CD4-positive, CD25-positive, alpha-beta regulatory T cell (primary cell): Measurements from ENCODE around the gene KLF16. TPM values are rescaled to one million over a fixed set of nuclear protein-coding genes. Genes with fewer than 3 reads are reported as not detected.

Experiments
- ATAC-seq, 2 donors: fragments of 150-1000 bp; cut with Tn5 transposase; one replicate each; pipeline ENCODE4 v1.10.0; 2021; ENCODE audit warnings: low read depth in 2 of 2, moderate number of reproducible peaks in 2 of 2, moderate library complexity in 1 of 2
- DNase-seq, 3 donors: peaks; one replicate each; pipeline versions ENCODE4 v3.0.0 to v3.0.0-alpha.2; 2012 to 2022; ENCODE audit warnings: mixed read lengths in 1 of 3
- H3K27ac ChIP-seq: one replicate; pipeline ENCODE4 v1.7.0; 2013; ENCODE audit warnings: mild to moderate bottlenecking, low read length; ENCODE audit not compliant: insufficient read depth, poor library complexity, severe bottlenecking
- H3K27me3 ChIP-seq: one replicate; pipeline ENCODE4 v1.7.0; 2013; ENCODE audit warnings: low read length; ENCODE audit not compliant: control insufficient read depth, insufficient read depth
- H3K36me3 ChIP-seq: one replicate; pipeline ENCODE4 v1.7.0; 2013; ENCODE audit warnings: mild to moderate bottlenecking, low read length, moderate library complexity; ENCODE audit not compliant: control insufficient read depth, insufficient read depth
- H3K4me1 ChIP-seq: 2 replicates; pipeline ENCODE4 v1.7.0; 2013; ENCODE audit warnings: mild to moderate bottlenecking, low read length; ENCODE audit not compliant: insufficient read depth, control insufficient read depth, poor library complexity, severe bottlenecking
- H3K4me3 ChIP-seq: one replicate; pipeline ENCODE4 v1.7.0; 2013; ENCODE audit warnings: low read depth, mild to moderate bottlenecking, low read length, moderate library complexity
- H3K9me3 ChIP-seq, 2 experiments: 1 replicate in 1 of 2; 2 replicates in 1 of 2; pipeline ENCODE4 v1.7.0; 2013; ENCODE audit warnings: low read length in 2 of 2, mild to moderate bottlenecking in 1 of 2, moderate library complexity in 1 of 2; ENCODE audit not compliant: control insufficient read depth in 2 of 2
- H3K27ac Mint-ChIP-seq, 3 donors: one replicate each; pipeline ENCODE4 v1.8.0; 2020 to 2022; ENCODE audit warnings: mild to moderate bottlenecking in 3 of 3, mixed read lengths in 3 of 3, moderate library complexity in 2 of 3
- H3K27me3 Mint-ChIP-seq: one replicate; pipeline ENCODE4 v1.8.0; 2022; ENCODE audit warnings: mild to moderate bottlenecking, mixed read lengths
- H3K36me3 Mint-ChIP-seq: one replicate; pipeline ENCODE4 v1.8.0; 2020; ENCODE audit warnings: mixed read lengths
- H3K4me1 Mint-ChIP-seq, 4 donors: one replicate each; pipeline ENCODE4 v1.8.0; 2020 to 2022; ENCODE audit warnings: mixed read lengths in 4 of 4, mild to moderate bottlenecking in 1 of 4
- H3K4me3 Mint-ChIP-seq, 4 donors: one replicate each; pipeline ENCODE4 v1.8.0; 2020 to 2022; ENCODE audit warnings: mild to moderate bottlenecking in 4 of 4, mixed read lengths in 4 of 4, moderate library complexity in 3 of 4
- H3K9me3 Mint-ChIP-seq, 7 donors: one replicate each; pipeline ENCODE4 v1.8.0; 2020 to 2022; ENCODE audit warnings: mixed read lengths in 7 of 7, mild to moderate bottlenecking in 3 of 7, moderate library complexity in 2 of 7
- polyA plus RNA-seq, 4 donors: library from polyadenylated mRNA; unstranded; fragments of 300-500 nt; fragmentation: Illumina TruSeq; gene quantifications; one replicate each; pipeline ENCODE4 v1.2.3, GENCODE V29; 2021
- total RNA-seq: library from RNA; stranded (reverse); gene quantifications from one replicate; pipeline ENCODE4 v1.2.3, GENCODE V29; 2022

The KLF16 gene
- total and polyA plus RNA-seq, 5 donors from 2014 or later = 0.28 to 40.6 (median 0.76) TPM

DNA sequence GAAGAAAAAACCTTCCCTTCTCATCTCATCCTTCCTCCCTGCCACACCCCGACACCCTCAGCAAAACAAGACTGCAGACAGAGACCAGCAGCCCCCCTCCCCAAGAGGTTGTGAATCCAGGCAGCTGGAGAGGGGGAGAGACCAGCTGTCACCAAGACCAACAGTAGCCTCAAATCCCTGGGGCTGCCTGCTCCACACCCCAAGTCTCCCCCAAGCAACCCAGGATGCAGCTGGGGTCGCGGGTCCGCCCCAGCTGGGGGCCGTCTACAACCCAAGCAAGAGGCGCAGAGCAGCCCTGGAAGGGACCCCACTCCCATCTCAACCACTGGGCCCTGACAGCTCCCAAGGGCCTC, 7.1 kb downstream of the KLF16 start:
- H3K27me3 Mint-ChIP-seq = no peaks in the 10 kb centered on the region
- H3K4me1 Mint-ChIP-seq = peaks cover 0 to 61% (median 19%) of the 10 kb centered on the region in 4 donors
- H3K36me3 ChIP-seq = no peaks in the 10 kb centered on the region
- H3K27ac ChIP-seq = peak overlapping the region; percentile 81
- DNase-seq (peak in 1 of 3 donors; percentile 45), ATAC-seq (no peak)
- no peaks in the 10 kb centered on the region for H3K27me3 ChIP-seq
- no peaks in the 10 kb centered on the region for H3K9me3 Mint-ChIP-seq
- peaks cover 98% of the 10 kb centered on the region for H3K4me1 ChIP-seq
- H3K4me3 ChIP-seq = peak overlapping the region; percentile 59
- peak overlapping the region; percentile 86 to 91 (median 90) for H3K4me3 Mint-ChIP-seq
- H3K9me3 ChIP-seq = no peaks in the 10 kb centered on the region
- peak overlapping the region; percentile 83 to 90 (median 86) for H3K27ac Mint-ChIP-seq
- peaks cover 3% of the 10 kb centered on the region for H3K36me3 Mint-ChIP-seq

- Histone ChIP-seq H3K36me3 (no peaks in the 10 kb centered on the region), H3K27ac (peak overlapping the region; percentile 81), H3K9me3 (no peaks in the 10 kb centered on the region), H3K4me1 (peaks cover 96% of the 10 kb centered on the region), H3K27me3 (no peaks in the 10 kb centered on the region), H3K4me3 (peak overlapping the region; percentile 59)
- Mint-ChIP-seq H3K36me3 (peaks cover 3% of the 10 kb centered on the region), H3K9me3 (no peaks in the 10 kb centered on the region), H3K27me3 (no peaks in the 10 kb centered on the region), H3K27ac (peak overlapping the region; percentile 83 to 90 (median 86)), H3K4me3 (peak overlapping the region; percentile 86 to 91 (median 90)), H3K4me1 (peaks cover 0 to 61% (median 18%) of the 10 kb centered on the region in 4 donors)
- ATAC-seq = peak in 1 of 2 donors; percentile 10
- DNase-seq = peak in 2 of 3 donors; percentile 34 to 75
Observed at GRCh38 chr19:1855828-1856255, 7.5 kb downstream of the KLF16 start.

DNA sequence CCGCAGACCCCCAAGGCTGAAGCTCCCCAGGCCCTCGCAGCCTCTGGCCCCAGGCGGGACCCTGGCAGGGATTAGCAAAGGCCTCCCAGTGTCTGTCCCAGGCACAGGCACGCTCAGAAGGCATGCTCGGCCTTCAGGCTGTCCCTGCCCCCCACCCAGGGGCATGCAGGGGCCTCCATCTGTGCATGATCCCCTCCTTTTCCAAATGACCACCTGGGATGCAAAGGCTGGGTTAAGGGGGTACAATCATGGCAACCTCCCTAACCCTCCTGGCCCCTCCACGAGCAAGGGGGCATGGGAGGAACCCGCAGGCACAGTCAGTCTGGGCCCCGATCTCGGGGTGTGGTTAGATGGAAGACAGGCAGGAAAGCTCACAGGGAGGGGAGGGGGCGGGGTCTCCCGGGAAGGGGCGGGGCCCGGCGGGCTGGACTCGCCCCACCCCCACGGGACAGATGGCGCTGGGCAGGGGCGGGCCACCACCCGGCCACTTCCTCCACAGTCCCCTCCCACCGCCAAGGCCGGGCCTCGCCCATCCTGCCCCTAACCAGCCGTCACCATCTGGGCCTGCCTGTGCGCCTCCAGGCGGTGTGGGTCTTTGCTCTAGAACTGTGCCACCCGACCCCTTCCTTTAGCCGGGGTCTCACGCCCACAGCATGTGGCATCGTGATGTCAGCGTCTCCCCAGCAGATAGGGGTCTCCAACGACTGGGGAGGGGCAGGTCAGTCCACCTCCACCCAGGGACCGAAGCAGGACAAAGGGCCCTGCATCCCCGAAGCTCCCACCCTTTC, 8.1 kb downstream of the KLF16 start:
- ATAC-seq = peak; percentile 77 to 79
- H3K27me3 Mint-ChIP-seq = no peaks in the 10 kb centered on the region
- Histone ChIP-seq H3K4me1 (peaks cover 90% of the 10 kb centered on the region), H3K9me3 (no peaks in the 10 kb centered on the region), H3K4me3 (peak overlapping the region; percentile 59), H3K27me3 (no peaks in the 10 kb centered on the region), H3K36me3 (no peaks in the 10 kb centered on the region), H3K27ac (peak overlapping the region; percentile 81)
- DNase-seq = peak; percentile 77 to 96 (median 79)
- peak overlapping the region; percentile 86 to 91 (median 90) for H3K4me3 Mint-ChIP-seq
- no peaks in the 10 kb centered on the region for H3K9me3 Mint-ChIP-seq
- peaks cover 3% of the 10 kb centered on the region for H3K36me3 Mint-ChIP-seq
- peaks cover 0 to 62% (median 18%) of the 10 kb centered on the region in 4 donors for H3K4me1 Mint-ChIP-seq
- peak overlapping the region; percentile 86 to 96 (median 90) for H3K27ac Mint-ChIP-seq

- Mint-ChIP-seq H3K4me1 (peaks cover 0 to 65% (median 20%) of the 10 kb centered on the region in 4 donors), H3K27me3 (no peaks in the 10 kb centered on the region), H3K36me3 (peaks cover 3% of the 10 kb centered on the region), H3K27ac (peak overlapping the region; percentile 79 to 96 (median 86)), H3K4me3 (peak overlapping the region; percentile 64 to 91 (median 84)), H3K9me3 (no peaks in the 10 kb centered on the region)
- Histone ChIP-seq H3K27ac (peak overlapping the region; percentile 81), H3K36me3 (no peaks in the 10 kb centered on the region), H3K9me3 (no peaks in the 10 kb centered on the region), H3K4me3 (no peak overlapping the region), H3K27me3 (no peaks in the 10 kb centered on the region), H3K4me1 (peaks cover 84% of the 10 kb centered on the region)
- ATAC-seq (no peak), DNase-seq (no peak)
Observed at GRCh38 chr19:1854542-1855039, 8.8 kb downstream of the KLF16 start.

- Histone ChIP-seq H3K9me3 (no peaks in the 10 kb centered on the region), H3K27me3 (no peaks in the 10 kb centered on the region), H3K4me3 (no peak overlapping the region), H3K4me1 (peaks cover 80% of the 10 kb centered on the region), H3K27ac (no peak overlapping the region), H3K36me3 (no peaks in the 10 kb centered on the region)
- Mint-ChIP-seq H3K27me3 (no peaks in the 10 kb centered on the region), H3K9me3 (no peaks in the 10 kb centered on the region), H3K36me3 (peaks cover 3% of the 10 kb centered on the region), H3K4me1 (peaks cover 0 to 65% (median 18%) of the 10 kb centered on the region in 4 donors), H3K4me3 (peak overlapping the region in 1 of 4 donors; percentile 91), H3K27ac (no peak overlapping the region)
- ATAC-seq (no peak), DNase-seq (no peak)
Observed at GRCh38 chr19:1854039-1854541, 9.3 kb downstream of the KLF16 start.

GRCh38 chr19:1853295-1854038, 9.9 kb downstream of the KLF16 start:
- no peak overlapping the region for H3K4me3 ChIP-seq
- H3K4me3 Mint-ChIP-seq = peak overlapping the region; percentile 83 to 94 (median 84)
- peaks cover 78% of the 10 kb centered on the region for H3K4me1 ChIP-seq
- H3K4me1 Mint-ChIP-seq = peaks cover 0 to 65% (median 19%) of the 10 kb centered on the region in 4 donors
- peak; percentile 26 to 30 for ATAC-seq
- H3K9me3 Mint-ChIP-seq = no peaks in the 10 kb centered on the region
- no peaks in the 10 kb centered on the region for H3K9me3 ChIP-seq
- peaks cover 3% of the 10 kb centered on the region for H3K36me3 Mint-ChIP-seq
- no peaks in the 10 kb centered on the region for H3K36me3 ChIP-seq
- peaks cover 4% of the 10 kb centered on the region for H3K27me3 Mint-ChIP-seq
- no peaks in the 10 kb centered on the region for H3K27me3 ChIP-seq
- peak; percentile 72 to 90 (median 76) for DNase-seq
- peak overlapping the region; percentile 26 to 93 (median 79) for H3K27ac Mint-ChIP-seq
- H3K27ac ChIP-seq = peak overlapping the region; percentile 51

DNA sequence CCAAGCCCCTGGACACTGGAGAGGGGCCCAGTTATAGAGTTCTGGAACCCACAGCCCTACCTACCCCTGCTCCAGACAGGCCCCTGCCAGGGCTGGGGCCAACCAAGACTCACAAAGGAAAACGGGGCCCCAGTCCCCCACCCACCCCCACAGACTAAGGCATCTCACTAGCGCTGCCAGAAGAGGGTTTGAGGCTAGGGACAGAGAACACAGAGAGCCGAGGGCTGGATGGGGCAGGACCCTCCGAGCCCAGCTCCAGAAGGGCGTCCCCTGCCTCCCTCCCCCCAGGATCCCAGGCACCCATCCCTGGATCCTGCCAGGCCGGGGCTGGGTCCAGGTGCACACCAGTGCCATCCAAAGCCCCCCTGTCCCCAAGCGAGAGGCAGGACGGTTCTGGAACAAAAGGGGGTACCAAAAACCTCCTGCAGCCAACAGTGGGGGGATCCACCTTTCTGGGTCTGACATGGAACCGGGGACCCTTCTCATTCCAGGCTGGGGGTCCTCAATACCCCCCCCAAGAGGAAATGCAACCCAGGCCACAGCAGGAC, 10.7 kb downstream of the KLF16 start:
- DNase-seq = no peak
- peaks cover 4% of the 10 kb centered on the region for H3K27me3 Mint-ChIP-seq
- H3K4me1 ChIP-seq = peaks cover 71% of the 10 kb centered on the region
- H3K36me3 ChIP-seq = no peaks in the 10 kb centered on the region
- peaks cover 3% of the 10 kb centered on the region for H3K36me3 Mint-ChIP-seq
- H3K27ac Mint-ChIP-seq = peak overlapping the region in 1 of 3 donors; percentile 62
- ATAC-seq = no peak
- H3K4me3 ChIP-seq = no peak overlapping the region
- H3K9me3 ChIP-seq = no peaks in the 10 kb centered on the region
- H3K9me3 Mint-ChIP-seq = no peaks in the 10 kb centered on the region
- peak overlapping the region in 2 of 4 donors; percentile 33 to 86 for H3K4me3 Mint-ChIP-seq
- H3K4me1 Mint-ChIP-seq = peaks cover 0 to 57% (median 17%) of the 10 kb centered on the region in 4 donors
- H3K27ac ChIP-seq = peak overlapping the region; percentile 74
- no peaks in the 10 kb centered on the region for H3K27me3 ChIP-seq
